SK-N-SH (cell line): ENCODE data around the gene ADPRHL1.
"Not testable (repeated sequence)": the region's sequence is repeated elsewhere in the genome, so short reads cannot be mapped to it uniquely, and the experiment has no call there.

Experiments used
- FOXM1 ChIP-seq: IDR thresholded peaks from 2 replicates; pipeline ENCODE4 v1.4.0; 2012; ENCODE audit warnings: low read depth, mild to moderate bottlenecking
- POLR2AphosphoS5 ChIP-seq: IDR thresholded peaks from 2 replicates; pipeline ENCODE4 v1.6.1; 2012; ENCODE audit warnings: low read depth, low read length
- RAD21 ChIP-seq: IDR thresholded peaks from 2 replicates; pipeline ENCODE4 v1.6.1; 2012; ENCODE audit warnings: mild to moderate bottlenecking, low read length
- REST ChIP-seq: IDR thresholded peaks from 2 replicates; pipeline ENCODE4 v1.6.1; 2012; ENCODE audit warnings: mild to moderate bottlenecking, low read depth, low read length, moderate library complexity
- YY1 ChIP-seq: IDR thresholded peaks from 2 replicates; pipeline ENCODE4 v1.4.0; 2012; ENCODE audit warnings: low read depth, mild to moderate bottlenecking
- TF ChIP-seq, protein P1 (sequence below): fragments of 200-600 bp; sonication (generic); IDR thresholded peaks from 2 replicates; pipeline ENCODE4 v1.6.1; 2017; ENCODE audit warnings: antibody characterized with exemption, mild to moderate bottlenecking, moderate library complexity

DNA sequence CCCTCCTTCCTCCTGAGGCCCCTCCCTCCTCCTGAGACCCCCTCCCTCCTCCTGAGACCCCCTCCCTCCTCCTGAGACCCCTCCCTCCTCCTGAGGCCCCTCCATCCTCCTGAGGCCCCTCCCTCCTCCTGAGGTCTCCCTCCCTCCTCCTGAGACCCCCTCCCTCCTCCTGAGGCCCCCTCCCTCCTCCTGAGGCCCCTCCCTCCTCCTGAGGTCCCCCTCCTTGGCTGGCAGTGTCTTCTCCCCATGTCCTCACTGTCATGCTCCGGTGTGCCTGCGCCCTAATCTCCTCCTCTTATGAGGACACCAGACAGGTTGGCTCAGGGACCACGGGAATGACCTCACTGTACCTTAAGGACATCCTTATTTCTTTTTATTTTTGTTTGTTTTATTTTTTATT is 81.6 kb downstream of the ADPRHL1 start:
- TF ChIP-seq, protein P1, sequence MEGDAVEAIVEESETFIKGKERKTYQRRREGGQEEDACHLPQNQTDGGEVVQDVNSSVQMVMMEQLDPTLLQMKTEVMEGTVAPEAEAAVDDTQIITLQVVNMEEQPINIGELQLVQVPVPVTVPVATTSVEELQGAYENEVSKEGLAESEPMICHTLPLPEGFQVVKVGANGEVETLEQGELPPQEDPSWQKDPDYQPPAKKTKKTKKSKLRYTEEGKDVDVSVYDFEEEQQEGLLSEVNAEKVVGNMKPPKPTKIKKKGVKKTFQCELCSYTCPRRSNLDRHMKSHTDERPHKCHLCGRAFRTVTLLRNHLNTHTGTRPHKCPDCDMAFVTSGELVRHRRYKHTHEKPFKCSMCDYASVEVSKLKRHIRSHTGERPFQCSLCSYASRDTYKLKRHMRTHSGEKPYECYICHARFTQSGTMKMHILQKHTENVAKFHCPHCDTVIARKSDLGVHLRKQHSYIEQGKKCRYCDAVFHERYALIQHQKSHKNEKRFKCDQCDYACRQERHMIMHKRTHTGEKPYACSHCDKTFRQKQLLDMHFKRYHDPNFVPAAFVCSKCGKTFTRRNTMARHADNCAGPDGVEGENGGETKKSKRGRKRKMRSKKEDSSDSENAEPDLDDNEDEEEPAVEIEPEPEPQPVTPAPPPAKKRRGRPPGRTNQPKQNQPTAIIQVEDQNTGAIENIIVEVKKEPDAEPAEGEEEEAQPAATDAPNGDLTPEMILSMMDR = not testable (repeated sequence)
- TF ChIP-seq RAD21, YY1, FOXM1, REST, POLR2AphosphoS5: not testable (repeated sequence)
